Forelimb muscle (tissue), 1 donor: Measurements from ENCODE around the gene CAMK2D. TPM values are rescaled to one million over a fixed set of nuclear protein-coding genes. Genes with fewer than 3 reads are reported as not detected.

Source experiments
- DNase-seq: peaks from one replicate; pipeline ENCODE4 v3.0.0-alpha.2; 2013; ENCODE audit warnings: low read depth
- polyA plus RNA-seq: library from polyadenylated mRNA; unstranded; fragments of 120-200 nt; gene quantifications from one replicate; pipeline ENCODE4 v1.2.1, GENCODE V29; 2013; ENCODE audit not compliant: insufficient read length

Gene CAMK2D
- polyA plus RNA-seq, 1 donor: 172 TPM

GRCh38 chr4:113525521-113525920 lies 236.0 kb downstream of the CAMK2D start:
- DNase-seq: no peak

- DNase-seq: no peak
These were observed 236.9 kb downstream of the CAMK2D start for GRCh38 chr4:113524505-113525186.

- DNase-seq: no peak
These were observed 237.4 kb downstream of the CAMK2D start for GRCh38 chr4:113524096-113524495.

GRCh38 chr4:113522433-113522832 lies 239.1 kb downstream of the CAMK2D start:
- DNase-seq: no peak

GRCh38 chr4:113513382-113513781 lies 248.2 kb downstream of the CAMK2D start:
- DNase-seq: peak; percentile 22

GRCh38 chr4:113512880-113513279 lies 248.7 kb downstream of the CAMK2D start:
- no peak for DNase-seq

GRCh38 chr4:113511944-113512343 lies 249.6 kb downstream of the CAMK2D start:
- DNase-seq: no peak

GRCh38 chr4:113509851-113510250 lies 251.7 kb downstream of the CAMK2D start:
- no peak for DNase-seq

- DNase-seq: no peak
These were observed 256.5 kb downstream of the CAMK2D start for GRCh38 chr4:113505044-113505443.

- DNase-seq: no peak
These were observed 257.1 kb downstream of the CAMK2D start for GRCh38 chr4:113504422-113504821.

GRCh38 chr4:113503691-113504090 lies 257.8 kb downstream of the CAMK2D start:
- DNase-seq: no peak

- no peak for DNase-seq
These were observed 258.6 kb downstream of the CAMK2D start for GRCh38 chr4:113502906-113503305.

GRCh38 chr4:113502476-113502875 lies 259.1 kb downstream of the CAMK2D start:
- no peak for DNase-seq

- DNase-seq: no peak
These were observed 261.1 kb downstream of the CAMK2D start for GRCh38 chr4:113500424-113500823.

GRCh38 chr4:113499696-113500095 lies 261.8 kb downstream of the CAMK2D start:
- DNase-seq: no peak

- no peak for DNase-seq
These were observed 262.4 kb downstream of the CAMK2D start for GRCh38 chr4:113499166-113499565.

- DNase-seq: no peak
These were observed 264.2 kb downstream of the CAMK2D start for GRCh38 chr4:113497154-113497884.

- no peak for DNase-seq
These were observed 264.8 kb downstream of the CAMK2D start for GRCh38 chr4:113496698-113497097.

GRCh38 chr4:113495790-113496189 lies 265.7 kb downstream of the CAMK2D start:
- no peak for DNase-seq

- no peak for DNase-seq
These were observed 278.4 kb downstream of the CAMK2D start for GRCh38 chr4:113483131-113483530.

GRCh38 chr4:113482325-113482724 lies 279.2 kb downstream of the CAMK2D start:
- DNase-seq: no peak

GRCh38 chr4:113481820-113482219 lies 279.7 kb downstream of the CAMK2D start:
- DNase-seq: no peak

- DNase-seq: no peak
These were observed 281.4 kb downstream of the CAMK2D start for GRCh38 chr4:113480109-113480508.
